Measurements from ENCODE around the gene FAM131C. TPM values are rescaled to one million over a fixed set of nuclear protein-coding genes. Genes with fewer than 3 reads are reported as not detected.

FAM131C gene
- total RNA-seq, 2 experiments from 2014 or later, result 0.15 to 0.19 TPM

- CTCF ChIA-PET, result interaction anchor here (1.0 to 1.3 kb wide), 2 partner anchors 28 to 31 kb away, joined by 3 to 4 read pairs; no protein-coding TSS in a partner anchor
- POLR2A ChIA-PET, result no interaction called here
Observed at GRCh38 chr1:16110456-16110855, 37.0 kb upstream of the FAM131C start.

- CTCF ChIA-PET, result interaction anchor here (1.0 to 1.1 kb wide), 2 partner anchors 30 to 78 kb away, joined by 4 read pairs; no protein-coding TSS in a partner anchor
- POLR2A ChIA-PET, result no interaction called here
Observed at GRCh38 chr1:16109571-16109970, 36.1 kb upstream of the FAM131C start.

GRCh38 chr1:16107039-16107438, 33.6 kb upstream of the FAM131C start:
- ChIA-PET POLR2A (interaction anchor here (0.6 kb wide), 1 partner anchor 402 kb away, joined by 10 read pairs; no protein-coding TSS in a partner anchor), CTCF (interaction anchor here (0.6 kb wide), 1 partner anchor 66 kb away, joined by 3 read pairs; no protein-coding TSS in a partner anchor)

GRCh38 chr1:16101623-16102022, 28.2 kb upstream of the FAM131C start:
- ChIA-PET CTCF (no interaction called here), POLR2A (no interaction called here)

- CTCF ChIA-PET, result no interaction called here
- POLR2A ChIA-PET, result no interaction called here
Observed at GRCh38 chr1:16099412-16099811, 26.0 kb upstream of the FAM131C start.

GRCh38 chr1:16095447-16095846, 22.0 kb upstream of the FAM131C start:
- CTCF ChIA-PET, result no interaction called here
- POLR2A ChIA-PET, result no interaction called here

GRCh38 chr1:16094453-16095158, 21.2 kb upstream of the FAM131C start:
- CTCF ChIA-PET, result no interaction called here
- POLR2A ChIA-PET, result no interaction called here

- CTCF ChIA-PET, result no interaction called here
Observed at GRCh38 chr1:16093611-16094010, 20.2 kb upstream of the FAM131C start.

GRCh38 chr1:16092923-16093511, 19.6 kb upstream of the FAM131C start:
- POLR2A ChIA-PET, result no interaction called here
- CTCF ChIA-PET, result interaction anchor here (1.0 kb wide), 1 partner anchor 13 kb away, joined by 3 read pairs; no protein-coding TSS in a partner anchor

More at GRCh38 chr1:16093611-16094010, 20.2 kb upstream of the FAM131C start:
- POLR2A ChIA-PET, result no interaction called here

GRCh38 chr1:16092097-16092922, 18.9 kb upstream of the FAM131C start:
- CTCF ChIA-PET, result interaction anchor here (0.6 to 1.0 kb wide), 2 partner anchors 12 to 17 kb away, joined by 3 to 5 read pairs; no protein-coding TSS in a partner anchor
- POLR2A ChIA-PET, result no interaction called here

- ChIA-PET POLR2A (no interaction called here), CTCF (no interaction called here)
Observed at GRCh38 chr1:16091296-16091695, 17.8 kb upstream of the FAM131C start.

- POLR2A ChIA-PET, result no interaction called here
- CTCF ChIA-PET, result no interaction called here
Observed at GRCh38 chr1:16090076-16090826, 16.8 kb upstream of the FAM131C start.

- POLR2A ChIA-PET, result no interaction called here
- CTCF ChIA-PET, result interaction anchor here (1.6 kb wide), 1 partner anchor 10 kb away, joined by 4 read pairs; no protein-coding TSS in a partner anchor
Observed at GRCh38 chr1:16088996-16089395, 15.5 kb upstream of the FAM131C start.

- ChIA-PET CTCF (interaction anchor here (1.5 to 1.6 kb wide), 2 partner anchors 9 to 99 kb away, joined by 3 to 4 read pairs; no protein-coding TSS in a partner anchor), POLR2A (no interaction called here)
Observed at GRCh38 chr1:16088351-16088911, 15.0 kb upstream of the FAM131C start.

- ChIA-PET POLR2A (no interaction called here), CTCF (interaction anchor here (1.5 to 1.6 kb wide), 2 partner anchors 9 to 99 kb away, joined by 3 to 4 read pairs; no protein-coding TSS in a partner anchor)
Observed at GRCh38 chr1:16087733-16088132, 14.3 kb upstream of the FAM131C start.

GRCh38 chr1:16085522-16085921, 12.1 kb upstream of the FAM131C start:
- CTCF ChIA-PET, result no interaction called here
- POLR2A ChIA-PET, result no interaction called here

- POLR2A ChIA-PET, result no interaction called here
Observed at GRCh38 chr1:16083486-16083885, 10.0 kb upstream of the FAM131C start.

GRCh38 chr1:16082283-16083038, 9.0 kb upstream of the FAM131C start:
- ChIA-PET POLR2A (no interaction called here), CTCF (interaction anchor here (0.8 to 6.6 kb wide), 13 partner anchors 9 to 162 kb away, joined by 3 to 110 read pairs (median 4); partner anchors contain the start of gene FAM131C)

More at GRCh38 chr1:16083486-16083885, 10.0 kb upstream of the FAM131C start:
- CTCF ChIA-PET, result interaction anchor here (0.6 to 6.6 kb wide), 4 partner anchors 10 to 302 kb away, joined by 4 to 110 read pairs (median 6); partner anchors contain the start of gene FAM131C

Measured in activated CD8-positive, alpha-beta memory T cell treated with anti-CD3 and anti-CD28 coated beads for 36 hours (primary cell).